Sigmoid colon (tissue), 7 donors: ENCODE data around the gene ARHGEF17. TPM values are rescaled to one million over a fixed set of nuclear protein-coding genes. Genes with fewer than 3 reads are reported as not detected.

ENCODE experiments used
- DNase-seq: peaks from one replicate; pipeline ENCODE4 v3.0.0-alpha.2; 2019
- H3K27ac ChIP-seq, 4 donors: fragments of 200-600 bp; sonication (generic); one replicate each; pipeline ENCODE4 v1.5.1; 2016 to 2019; ENCODE audit warnings: mild to moderate bottlenecking in 1 of 4
- H3K27me3 ChIP-seq, 3 donors: fragments of 200-600 bp; sonication (generic); one replicate each; pipeline ENCODE4 v1.5.1; 2019; ENCODE audit warnings: mild to moderate bottlenecking in 1 of 3
- H3K36me3 ChIP-seq, 4 donors: fragments of 200-600 bp; sonication (generic); one replicate each; pipeline ENCODE4 v1.5.1; 2016 to 2019
- H3K4me1 ChIP-seq, 4 donors: fragments of 200-600 bp; sonication (generic); one replicate each; pipeline ENCODE4 v1.5.1; 2017 to 2019
- H3K4me3 ChIP-seq, 4 donors: fragments of 200-600 bp; sonication (generic); one replicate each; pipeline ENCODE4 v1.5.1; 2017 to 2019; ENCODE audit warnings: mild to moderate bottlenecking in 2 of 4, moderate library complexity in 1 of 4
- H3K9me3 ChIP-seq, 4 donors: fragments of 200-600 bp in 3 of 4; sonication (generic) in 3 of 4; one replicate each; pipeline versions ENCODE4 v1.5.1 to v1.6.1; 2013 to 2019
- EP300 ChIP-seq, 4 donors: sonication (generic); formaldehyde crosslinking; IDR thresholded peaks; one replicate each; pipeline ENCODE4 v1.6.1; 2017; ENCODE audit warnings: antibody characterized with exemption in 4 of 4
- POLR2A ChIP-seq, 2 donors: fragments of 450-650 bp; IDR thresholded peaks; one replicate each; pipeline ENCODE4 v1.6.1; 2016; ENCODE audit warnings: antibody characterized with exemption in 2 of 2, mild to moderate bottlenecking in 2 of 2, moderate library complexity in 2 of 2
- POLR2AphosphoS5 ChIP-seq, 4 donors: sonication (generic); formaldehyde crosslinking; IDR thresholded peaks; one replicate each; pipeline ENCODE4 v1.6.1; 2017; ENCODE audit warnings: antibody characterized with exemption in 4 of 4
- WGBS, 2 donors: extraction: QIAGEN DNeasy Blood & Tissue Kit; methylation state at CpG; one replicate each; pipeline ENCODE4 v1.1.7; 2013; 5-methylcytosine and 5-hydroxymethylcytosine counted together
- intact Hi-C: fragments of 100-400 bp; cut with DNase I; formaldehyde crosslinking; loops from one replicate; pipeline ENCODE4 v1.15.1; 2023
- polyA plus RNA-seq, 3 donors: library from polyadenylated mRNA; stranded (reverse); fragments of 200-250 nt; gene quantifications; one replicate each; pipeline ENCODE4 v1.2.3, GENCODE V29; 2013
- total RNA-seq, 4 donors: library from RNA; depleted of rRNA; stranded (reverse); fragments of >200 nt; gene quantifications; one replicate each; pipeline ENCODE4 v1.1.0, GENCODE V29; 2016
- TF ChIP-seq, protein P1 (sequence below), 4 experiments: fragments of 450-650 bp in 3 of 4; fragments of 200-600 bp in 1 of 4; IDR thresholded peaks; one replicate each; pipeline ENCODE4 v1.5.1; 2016 to 2019; ENCODE audit warnings: antibody characterized with exemption in 4 of 4, mild to moderate bottlenecking in 3 of 4, moderate library complexity in 2 of 4
- donor health status: healthy with polysubstance abuse.
- donor health status: Bipolar disorder and iron deficiency.
- donor health status: healthy.

ARHGEF17 gene
- total and polyA plus RNA-seq, 7 donors: 1.8 to 104 (median 38.2) TPM

DNA sequence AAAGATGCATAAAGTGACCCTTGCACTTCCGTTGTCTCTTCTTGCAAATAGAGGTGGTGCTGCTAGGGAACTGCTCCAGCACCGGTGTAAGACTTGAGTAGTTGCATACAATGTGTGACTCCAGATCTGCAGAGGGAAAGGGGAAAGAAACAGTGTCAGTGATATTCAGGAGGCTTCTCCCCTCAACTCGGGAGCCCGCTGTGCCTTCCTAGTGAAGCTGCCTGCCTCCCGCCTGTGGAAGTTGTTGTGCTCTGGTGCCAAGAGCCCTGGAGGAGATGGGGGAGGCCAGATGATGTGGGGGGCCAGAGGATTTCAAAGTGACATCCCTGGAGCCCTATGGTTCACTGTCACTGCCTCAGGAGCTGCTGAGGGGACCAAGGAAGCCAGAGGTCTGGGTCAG is 98.5 kb downstream of the ARHGEF17 start:
- Histone ChIP-seq H3K36me3 (peaks cover 0 to 51% (median 10%) of the 10 kb centered on the region in 4 donors), H3K27me3 (no peaks in the 10 kb centered on the region), H3K4me3 (no peak overlapping the region), H3K27ac (no peak overlapping the region), H3K4me1 (peaks cover 0 to 7% (median 0%) of the 10 kb centered on the region in 4 donors), H3K9me3 (no peaks in the 10 kb centered on the region)
- intact Hi-C loops: no loop called here
- TF ChIP-seq POLR2A (IDR thresholded peaks at IDR 0.05) (no peak), EP300 (IDR thresholded peaks at IDR 0.05) (no peak), POLR2AphosphoS5 (IDR thresholded peaks at IDR 0.05) (no peak)
- TF ChIP-seq, protein P1, sequence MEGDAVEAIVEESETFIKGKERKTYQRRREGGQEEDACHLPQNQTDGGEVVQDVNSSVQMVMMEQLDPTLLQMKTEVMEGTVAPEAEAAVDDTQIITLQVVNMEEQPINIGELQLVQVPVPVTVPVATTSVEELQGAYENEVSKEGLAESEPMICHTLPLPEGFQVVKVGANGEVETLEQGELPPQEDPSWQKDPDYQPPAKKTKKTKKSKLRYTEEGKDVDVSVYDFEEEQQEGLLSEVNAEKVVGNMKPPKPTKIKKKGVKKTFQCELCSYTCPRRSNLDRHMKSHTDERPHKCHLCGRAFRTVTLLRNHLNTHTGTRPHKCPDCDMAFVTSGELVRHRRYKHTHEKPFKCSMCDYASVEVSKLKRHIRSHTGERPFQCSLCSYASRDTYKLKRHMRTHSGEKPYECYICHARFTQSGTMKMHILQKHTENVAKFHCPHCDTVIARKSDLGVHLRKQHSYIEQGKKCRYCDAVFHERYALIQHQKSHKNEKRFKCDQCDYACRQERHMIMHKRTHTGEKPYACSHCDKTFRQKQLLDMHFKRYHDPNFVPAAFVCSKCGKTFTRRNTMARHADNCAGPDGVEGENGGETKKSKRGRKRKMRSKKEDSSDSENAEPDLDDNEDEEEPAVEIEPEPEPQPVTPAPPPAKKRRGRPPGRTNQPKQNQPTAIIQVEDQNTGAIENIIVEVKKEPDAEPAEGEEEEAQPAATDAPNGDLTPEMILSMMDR (IDR thresholded peaks at IDR 0.05): no peak
- DNase-seq: no peak
- 94 to 95% methylated on average over 5 of the region's 5 CpGs for WGBS, 2 donors

DNA sequence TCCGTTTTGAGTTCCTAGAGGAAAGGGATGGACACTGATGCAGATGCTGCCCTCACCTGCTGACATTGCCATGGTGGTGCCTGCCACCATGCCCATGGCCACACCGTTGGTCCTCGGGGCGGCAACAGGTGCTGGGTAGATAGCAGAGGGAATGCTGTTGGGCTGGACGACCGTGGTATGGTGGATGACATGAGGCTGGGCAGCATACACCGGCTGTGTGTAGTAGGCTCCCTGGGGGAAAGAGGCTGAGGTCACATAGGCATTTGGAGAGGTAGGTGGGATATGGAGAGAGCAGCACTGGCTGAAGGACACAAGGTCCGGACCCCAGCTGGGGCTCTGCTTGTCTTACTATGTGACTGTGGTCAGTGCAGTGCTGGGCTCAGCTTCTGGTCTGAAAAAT is 101.4 kb downstream of the ARHGEF17 start:
- H3K27me3 ChIP-seq: no peaks in the 10 kb centered on the region
- H3K36me3 ChIP-seq: peaks cover 0 to 44% (median 10%) of the 10 kb centered on the region in 4 donors
- no peaks in the 10 kb centered on the region for H3K9me3 ChIP-seq
- no peak overlapping the region for H3K27ac ChIP-seq
- no peak overlapping the region for H3K4me3 ChIP-seq
- H3K4me1 ChIP-seq: peaks cover 0 to 5% (median 2%) of the 10 kb centered on the region in 4 donors
- DNase-seq: no peak
- intact Hi-C loops: no loop called here
- TF ChIP-seq POLR2A (IDR thresholded peaks at IDR 0.05) (no peak), EP300 (IDR thresholded peaks at IDR 0.05) (no peak), POLR2AphosphoS5 (IDR thresholded peaks at IDR 0.05) (no peak)
- WGBS, 2 donors: 97% methylated on average over 8 of the region's 8 CpGs

DNA sequence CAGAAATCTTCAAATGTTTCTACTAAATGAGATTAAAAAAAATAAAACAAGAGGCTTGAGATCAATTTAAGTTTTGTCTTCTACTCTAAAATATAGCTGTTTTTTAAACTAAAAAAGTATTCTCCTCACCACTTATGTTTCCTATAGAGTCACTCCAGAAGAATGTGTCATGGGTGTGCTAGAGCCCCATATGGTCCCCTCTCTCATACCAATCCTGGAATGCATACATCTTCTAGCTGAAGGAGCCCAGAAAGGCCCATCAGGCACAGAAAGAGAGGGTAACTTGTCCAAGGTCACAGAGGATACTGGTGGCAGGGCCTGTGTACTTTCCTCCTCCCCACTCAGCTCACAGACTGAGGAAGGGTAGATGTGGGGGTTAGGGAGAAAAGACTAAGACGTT is 102.6 kb downstream of the ARHGEF17 start:
- TF ChIP-seq POLR2A (IDR thresholded peaks at IDR 0.05) (no peak), EP300 (IDR thresholded peaks at IDR 0.05) (no peak), POLR2AphosphoS5 (IDR thresholded peaks at IDR 0.05) (no peak)
- TF ChIP-seq, protein P1 (IDR thresholded peaks at IDR 0.05): no peak
- H3K4me1 ChIP-seq: peaks cover 0 to 14% (median 11%) of the 10 kb centered on the region in 4 donors
- no peak overlapping the region for H3K4me3 ChIP-seq
- no peaks in the 10 kb centered on the region for H3K27me3 ChIP-seq
- 78 to 84% methylated on average over 1 of the region's 1 CpG for WGBS, 2 donors
- H3K36me3 ChIP-seq: peaks cover 0 to 35% (median 8%) of the 10 kb centered on the region in 4 donors
- intact Hi-C loops: no loop called here
- no peak overlapping the region for H3K27ac ChIP-seq
- DNase-seq: no peak
- H3K9me3 ChIP-seq: no peaks in the 10 kb centered on the region

GRCh38 chr11:73411031-73411430 is 103.0 kb downstream of the ARHGEF17 start:
- intact Hi-C loops: no loop called here
- Histone ChIP-seq H3K9me3 (no peaks in the 10 kb centered on the region), H3K36me3 (peaks cover 0 to 31% (median 7%) of the 10 kb centered on the region in 4 donors), H3K4me3 (no peak overlapping the region), H3K27ac (no peak overlapping the region), H3K27me3 (no peaks in the 10 kb centered on the region), H3K4me1 (peaks cover 0 to 18% (median 12%) of the 10 kb centered on the region in 4 donors)
- no peak for TF ChIP-seq EP300 (IDR thresholded peaks at IDR 0.05)
- no peak for TF ChIP-seq POLR2AphosphoS5 (IDR thresholded peaks at IDR 0.05)
- TF ChIP-seq POLR2A (IDR thresholded peaks at IDR 0.05): no peak
- TF ChIP-seq, protein P1 (IDR thresholded peaks at IDR 0.05): no peak
- no peak for DNase-seq
- WGBS, 2 donors: 82 to 88% methylated on average over 2 of the region's 2 CpGs

DNA sequence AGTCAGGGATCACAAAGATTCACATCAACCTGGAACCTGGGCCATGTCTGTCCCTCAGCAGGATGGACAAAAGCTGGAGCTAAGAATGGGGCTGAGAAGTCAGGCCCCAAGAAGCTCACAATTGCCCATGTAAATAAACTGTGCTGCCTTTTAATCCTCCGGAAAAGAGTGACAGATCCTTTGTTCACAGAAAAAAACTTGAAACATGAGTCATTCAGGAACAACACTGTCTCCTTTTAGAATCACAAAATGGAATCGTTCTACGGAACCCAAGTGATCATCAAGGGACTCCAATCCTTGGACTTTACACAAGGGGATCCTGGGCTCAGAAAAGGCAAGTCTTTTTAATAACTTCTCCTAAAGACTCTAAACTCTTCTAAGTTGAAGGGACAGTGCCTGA is 104.2 kb downstream of the ARHGEF17 start:
- TF ChIP-seq POLR2AphosphoS5 (IDR thresholded peaks at IDR 0.05) (no peak), POLR2A (IDR thresholded peaks at IDR 0.05) (no peak), EP300 (IDR thresholded peaks at IDR 0.05) (no peak)
- Histone ChIP-seq H3K27ac (no peak overlapping the region), H3K9me3 (no peaks in the 10 kb centered on the region), H3K27me3 (no peaks in the 10 kb centered on the region), H3K4me1 (peaks cover 0 to 21% (median 12%) of the 10 kb centered on the region in 4 donors), H3K4me3 (no peak overlapping the region), H3K36me3 (peaks cover 0 to 21% (median under 1%) of the 10 kb centered on the region in 4 donors)
- DNase-seq: no peak
- intact Hi-C loops: no loop called here
- WGBS, 2 donors: 89 to 90% methylated on average over 3 of the region's 3 CpGs

- peaks cover 0 to 21% (median 12%) of the 10 kb centered on the region in 4 donors for H3K4me1 ChIP-seq
- 88 to 96% methylated on average over 2 of the region's 2 CpGs for WGBS, 2 donors
- H3K36me3 ChIP-seq: peaks cover 0 to 20% (median 4%) of the 10 kb centered on the region in 4 donors
- no peak for DNase-seq
- no peak for TF ChIP-seq EP300 (IDR thresholded peaks at IDR 0.05)
- TF ChIP-seq POLR2AphosphoS5 (IDR thresholded peaks at IDR 0.05): no peak
- no peak overlapping the region for H3K4me3 ChIP-seq
- H3K27ac ChIP-seq: no peak overlapping the region
- intact Hi-C loops: no loop called here
- H3K9me3 ChIP-seq: no peaks in the 10 kb centered on the region
- H3K27me3 ChIP-seq: no peaks in the 10 kb centered on the region
These were observed 105.2 kb downstream of the ARHGEF17 start for GRCh38 chr11:73413256-73413655.
